OCI-LY1 (cell line): ENCODE results near the gene LARP4.

Source experiments
- H2AFZ ChIP-seq: fragments of 200-600 bp; sonication (generic), shearing (Covaris generic); 2 replicates; pipeline ENCODE4 v1.6.0; 2014; ENCODE audit warnings: antibody characterized with exemption, mild to moderate bottlenecking, low read length
- H3F3A ChIP-seq: fragments of 200-600 bp; sonication (generic), shearing (Covaris generic); 2 replicates; pipeline ENCODE4 v1.6.0; 2014; ENCODE audit warnings: mild to moderate bottlenecking, antibody characterized with exemption, low read length, moderate library complexity; ENCODE audit not compliant: insufficient read depth
- H3K27ac ChIP-seq: fragments of 200-600 bp; sonication (generic); 2 replicates; pipeline ENCODE4 v1.5.1; 2014; ENCODE audit warnings: low read length, mixed run types, mild to moderate bottlenecking, low read depth; ENCODE audit not compliant: poor library complexity, severe bottlenecking
- H3K27me3 ChIP-seq: fragments of 200-600 bp; sonication (generic); 2 replicates; pipeline ENCODE4 v1.6.0; 2014; ENCODE audit warnings: antibody characterized with exemption, mild to moderate bottlenecking, low read length, moderate library complexity; ENCODE audit not compliant: insufficient read depth
- H3K36me3 ChIP-seq: fragments of 200-600 bp; sonication (generic); 2 replicates; pipeline ENCODE4 v1.6.1; 2014; ENCODE audit warnings: mild to moderate bottlenecking, antibody characterized with exemption, low read length, moderate library complexity, mixed read lengths; ENCODE audit not compliant: insufficient read depth
- H3K4me1 ChIP-seq: fragments of 200-600 bp; sonication (generic); 2 replicates; pipeline ENCODE4 v1.5.1; 2014; ENCODE audit warnings: mild to moderate bottlenecking, low read length, moderate library complexity; ENCODE audit not compliant: insufficient read depth, severe bottlenecking
- H3K4me2 ChIP-seq: fragments of 200-600 bp; sonication (generic), shearing (Covaris generic); 2 replicates; pipeline ENCODE4 v1.6.1; 2014; ENCODE audit warnings: low read length
- H3K4me3 ChIP-seq: fragments of 200-600 bp; sonication (generic); 2 replicates; pipeline ENCODE4 v1.5.1; 2014; ENCODE audit warnings: low read length, low read depth, mild to moderate bottlenecking, mixed read lengths; ENCODE audit not compliant: poor library complexity, severe bottlenecking
- H3K79me2 ChIP-seq: fragments of 200-600 bp; shearing (Covaris generic); 2 replicates; pipeline ENCODE4 v1.6.1; 2016; ENCODE audit warnings: mixed run types, low read length, mixed read lengths; ENCODE audit not compliant: insufficient read depth
- H3K9ac ChIP-seq: fragments of 200-600 bp; sonication (generic), shearing (Covaris generic); 2 replicates; pipeline ENCODE4 v1.6.1; 2014; ENCODE audit warnings: mild to moderate bottlenecking, low read length, mixed read lengths
- H3K9me2 ChIP-seq: fragments of 200-600 bp; sonication (generic), shearing (Covaris generic); 2 replicates; pipeline ENCODE4 v1.6.1; 2014; ENCODE audit warnings: low read depth, mild to moderate bottlenecking, low read length, mixed read lengths
- H3K9me3 ChIP-seq: fragments of 200-600 bp; shearing (Covaris generic); 2 replicates; pipeline ENCODE4 v1.6.1; 2014; ENCODE audit warnings: low read length, mixed read lengths
- H4K20me1 ChIP-seq: fragments of 200-600 bp; sonication (generic), shearing (Covaris generic); 2 replicates; pipeline ENCODE4 v1.6.0; 2016; ENCODE audit warnings: mild to moderate bottlenecking, low read length; ENCODE audit not compliant: insufficient read depth
- EZH2 ChIP-seq: fragments of 200-600 bp; sonication (generic), shearing (Covaris generic); IDR thresholded peaks from 2 replicates; pipeline ENCODE4 v1.8.0; 2017; ENCODE audit warnings: borderline replicate concordance, mixed run types, mild to moderate bottlenecking, antibody characterized with exemption, low read length, moderate library complexity, mixed read lengths
- TF ChIP-seq, protein P1 (sequence below): fragments of 200-600 bp; sonication (generic), shearing (Covaris generic); IDR thresholded peaks from 2 replicates; pipeline ENCODE4 v1.5.1; 2017; ENCODE audit warnings: mild to moderate bottlenecking, antibody characterized with exemption, low read length, moderate library complexity, mixed read lengths

Gene LARP4

DNA sequence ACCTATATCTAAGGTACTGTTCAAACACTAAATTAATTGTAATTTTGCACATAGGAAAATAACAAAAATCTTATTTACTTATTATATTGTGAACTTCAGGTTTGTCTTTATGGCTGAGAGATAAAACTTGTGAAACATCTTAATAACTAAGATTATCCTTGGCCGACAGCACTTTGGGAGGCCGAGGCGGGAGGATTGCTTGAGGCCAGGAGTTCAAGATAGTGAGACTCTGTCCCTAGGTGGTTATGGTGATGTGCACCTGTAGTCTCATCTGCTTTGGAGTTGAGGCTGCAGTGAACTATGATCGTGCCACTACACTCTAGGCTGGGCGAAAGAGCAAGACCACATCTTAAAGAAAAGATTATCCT lies 126.7 kb downstream of the LARP4 start:
- Histone ChIP-seq H3F3A (no peaks in the 10 kb centered on the region), H4K20me1 (no peaks in the 10 kb centered on the region), H3K4me2 (no peak overlapping the region), H3K27me3 (no peaks in the 10 kb centered on the region), H3K4me3 (no peak overlapping the region), H3K9me3 (no peaks in the 10 kb centered on the region), H3K36me3 (peaks cover 9% of the 10 kb centered on the region; the same call in 1 of the 2 replicates), H3K9me2 (no peaks in the 10 kb centered on the region), H3K4me1 (peaks cover 5% of the 10 kb centered on the region), H3K27ac (no peak overlapping the region), H2AFZ (no peak overlapping the region), H3K9ac (no peak overlapping the region), H3K79me2 (no peaks in the 10 kb centered on the region)
- TF ChIP-seq, protein P1, sequence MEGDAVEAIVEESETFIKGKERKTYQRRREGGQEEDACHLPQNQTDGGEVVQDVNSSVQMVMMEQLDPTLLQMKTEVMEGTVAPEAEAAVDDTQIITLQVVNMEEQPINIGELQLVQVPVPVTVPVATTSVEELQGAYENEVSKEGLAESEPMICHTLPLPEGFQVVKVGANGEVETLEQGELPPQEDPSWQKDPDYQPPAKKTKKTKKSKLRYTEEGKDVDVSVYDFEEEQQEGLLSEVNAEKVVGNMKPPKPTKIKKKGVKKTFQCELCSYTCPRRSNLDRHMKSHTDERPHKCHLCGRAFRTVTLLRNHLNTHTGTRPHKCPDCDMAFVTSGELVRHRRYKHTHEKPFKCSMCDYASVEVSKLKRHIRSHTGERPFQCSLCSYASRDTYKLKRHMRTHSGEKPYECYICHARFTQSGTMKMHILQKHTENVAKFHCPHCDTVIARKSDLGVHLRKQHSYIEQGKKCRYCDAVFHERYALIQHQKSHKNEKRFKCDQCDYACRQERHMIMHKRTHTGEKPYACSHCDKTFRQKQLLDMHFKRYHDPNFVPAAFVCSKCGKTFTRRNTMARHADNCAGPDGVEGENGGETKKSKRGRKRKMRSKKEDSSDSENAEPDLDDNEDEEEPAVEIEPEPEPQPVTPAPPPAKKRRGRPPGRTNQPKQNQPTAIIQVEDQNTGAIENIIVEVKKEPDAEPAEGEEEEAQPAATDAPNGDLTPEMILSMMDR, result no peak
- TF ChIP-seq EZH2, result no peak

DNA sequence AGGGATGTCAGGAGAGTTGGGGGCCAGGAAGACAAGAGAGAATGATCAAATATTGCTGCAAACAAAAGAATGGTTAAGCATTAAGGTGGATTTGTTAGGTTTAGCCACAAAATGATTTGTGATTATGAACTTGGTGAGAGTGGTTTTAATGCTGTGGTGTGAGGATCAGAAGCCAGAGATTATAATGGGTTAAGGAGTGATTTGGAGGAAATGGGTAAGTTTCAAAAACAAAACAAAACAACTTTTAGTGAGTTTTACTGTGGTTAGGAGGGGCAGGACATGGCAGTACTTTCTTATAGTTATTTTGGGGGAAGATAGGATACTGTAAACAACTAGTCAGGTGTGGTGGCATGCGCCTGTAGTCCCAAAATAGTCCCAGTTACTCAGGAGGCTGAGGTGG lies 128.1 kb downstream of the LARP4 start:
- no peaks in the 10 kb centered on the region for H4K20me1 ChIP-seq

DNA sequence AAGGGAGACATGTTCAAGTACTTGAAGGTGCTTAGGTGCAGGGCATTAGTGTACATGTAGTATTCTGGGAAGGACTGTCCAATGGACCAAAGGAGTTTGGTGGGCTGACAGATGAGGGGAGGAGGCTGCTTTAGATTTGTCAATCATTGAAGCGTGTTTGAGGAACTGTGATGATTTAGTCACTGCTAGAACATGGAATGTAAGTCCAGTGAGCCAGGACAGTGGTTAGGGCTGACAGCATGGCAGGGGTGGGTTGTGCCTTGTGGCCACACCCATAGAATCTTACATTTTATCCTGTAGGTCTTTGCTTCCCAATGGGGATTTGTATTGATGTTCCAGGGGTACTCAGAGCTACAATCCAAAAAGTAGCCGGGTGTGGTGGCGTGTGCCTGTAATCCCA lies 128.7 kb downstream of the LARP4 start:
- no peak overlapping the region for H3K4me3 ChIP-seq
- H3K27ac ChIP-seq, result no peak overlapping the region
- H2AFZ ChIP-seq, result no peak overlapping the region
- no peaks in the 10 kb centered on the region for H4K20me1 ChIP-seq
- no peaks in the 10 kb centered on the region for H3K9me3 ChIP-seq
- H3K4me2 ChIP-seq, result no peak overlapping the region
- no peaks in the 10 kb centered on the region for H3F3A ChIP-seq
- H3K9ac ChIP-seq, result no peak overlapping the region
- no peaks in the 10 kb centered on the region for H3K36me3 ChIP-seq
- H3K79me2 ChIP-seq, result no peaks in the 10 kb centered on the region
- peaks cover 8% of the 10 kb centered on the region for H3K4me1 ChIP-seq
- TF ChIP-seq, protein P1, result no peak
- no peak for TF ChIP-seq EZH2
- H3K27me3 ChIP-seq, result no peaks in the 10 kb centered on the region
- no peaks in the 10 kb centered on the region for H3K9me2 ChIP-seq

More for the DNA sequence above, 128.1 kb downstream of the LARP4 start:
- Histone ChIP-seq H3K9me2 (no peaks in the 10 kb centered on the region), H3K4me2 (no peak overlapping the region), H3K4me3 (no peak overlapping the region), H3K4me1 (peaks cover 8% of the 10 kb centered on the region), H2AFZ (no peak overlapping the region), H3K79me2 (no peaks in the 10 kb centered on the region), H3K27ac (no peak overlapping the region), H3K9me3 (no peaks in the 10 kb centered on the region), H3K36me3 (peaks cover 2% of the 10 kb centered on the region; the same call in 1 of the 2 replicates), H3F3A (no peaks in the 10 kb centered on the region), H3K27me3 (no peaks in the 10 kb centered on the region), H3K9ac (no peak overlapping the region)
- TF ChIP-seq, protein P1, result no peak
- TF ChIP-seq EZH2, result no peak
